ENCODE measurements around the gene TSC1.

- TF ChIP-seq POLR2A (IDR thresholded peaks at IDR 0.05; ENCODE audit: low read length) (no peak), CTCF (IDR thresholded peaks at IDR 0.05) (no peak), ZSCAN20 (CRISPR knock-in tag; IDR thresholded peaks at IDR 0.05) (no peak)
- TF ChIP-seq, protein P1, sequence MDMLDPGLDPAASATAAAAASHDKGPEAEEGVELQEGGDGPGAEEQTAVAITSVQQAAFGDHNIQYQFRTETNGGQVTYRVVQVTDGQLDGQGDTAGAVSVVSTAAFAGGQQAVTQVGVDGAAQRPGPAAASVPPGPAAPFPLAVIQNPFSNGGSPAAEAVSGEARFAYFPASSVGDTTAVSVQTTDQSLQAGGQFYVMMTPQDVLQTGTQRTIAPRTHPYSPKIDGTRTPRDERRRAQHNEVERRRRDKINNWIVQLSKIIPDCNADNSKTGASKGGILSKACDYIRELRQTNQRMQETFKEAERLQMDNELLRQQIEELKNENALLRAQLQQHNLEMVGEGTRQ (IDR thresholded peaks at IDR 0.05): no peak
- TF ChIP-seq, protein P2, sequence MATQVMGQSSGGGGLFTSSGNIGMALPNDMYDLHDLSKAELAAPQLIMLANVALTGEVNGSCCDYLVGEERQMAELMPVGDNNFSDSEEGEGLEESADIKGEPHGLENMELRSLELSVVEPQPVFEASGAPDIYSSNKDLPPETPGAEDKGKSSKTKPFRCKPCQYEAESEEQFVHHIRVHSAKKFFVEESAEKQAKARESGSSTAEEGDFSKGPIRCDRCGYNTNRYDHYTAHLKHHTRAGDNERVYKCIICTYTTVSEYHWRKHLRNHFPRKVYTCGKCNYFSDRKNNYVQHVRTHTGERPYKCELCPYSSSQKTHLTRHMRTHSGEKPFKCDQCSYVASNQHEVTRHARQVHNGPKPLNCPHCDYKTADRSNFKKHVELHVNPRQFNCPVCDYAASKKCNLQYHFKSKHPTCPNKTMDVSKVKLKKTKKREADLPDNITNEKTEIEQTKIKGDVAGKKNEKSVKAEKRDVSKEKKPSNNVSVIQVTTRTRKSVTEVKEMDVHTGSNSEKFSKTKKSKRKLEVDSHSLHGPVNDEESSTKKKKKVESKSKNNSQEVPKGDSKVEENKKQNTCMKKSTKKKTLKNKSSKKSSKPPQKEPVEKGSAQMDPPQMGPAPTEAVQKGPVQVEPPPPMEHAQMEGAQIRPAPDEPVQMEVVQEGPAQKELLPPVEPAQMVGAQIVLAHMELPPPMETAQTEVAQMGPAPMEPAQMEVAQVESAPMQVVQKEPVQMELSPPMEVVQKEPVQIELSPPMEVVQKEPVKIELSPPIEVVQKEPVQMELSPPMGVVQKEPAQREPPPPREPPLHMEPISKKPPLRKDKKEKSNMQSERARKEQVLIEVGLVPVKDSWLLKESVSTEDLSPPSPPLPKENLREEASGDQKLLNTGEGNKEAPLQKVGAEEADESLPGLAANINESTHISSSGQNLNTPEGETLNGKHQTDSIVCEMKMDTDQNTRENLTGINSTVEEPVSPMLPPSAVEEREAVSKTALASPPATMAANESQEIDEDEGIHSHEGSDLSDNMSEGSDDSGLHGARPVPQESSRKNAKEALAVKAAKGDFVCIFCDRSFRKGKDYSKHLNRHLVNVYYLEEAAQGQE (IDR thresholded peaks at IDR 0.05): no peak
Observed at GRCh38 chr9:132989414-132989996, 45.1 kb upstream of the TSC1 start.
